Breast epithelium (tissue), 4 donors: ENCODE data around the gene H2AZ1. TPM values are rescaled to one million over a fixed set of nuclear protein-coding genes. Genes with fewer than 3 reads are reported as not detected.

Source experiments
- DNase-seq, 2 donors: peaks; one replicate each; pipeline ENCODE4 v3.0.0-alpha.2; 2019; ENCODE audit warnings: low spot score in 2 of 2
- H3K27ac ChIP-seq, 2 donors: fragments of 200-600 bp; sonication (generic) in 1 of 2; one replicate each; pipeline ENCODE4 v1.5.1; 2016 to 2019; ENCODE audit warnings: mild to moderate bottlenecking in 1 of 2
- H3K27me3 ChIP-seq, 2 donors: fragments of 200-600 bp; sonication (generic) in 1 of 2; one replicate each; pipeline versions ENCODE4 v1.5.1 to v1.6.0; 2017 to 2019; ENCODE audit warnings: control low read depth in 1 of 2, mild to moderate bottlenecking in 1 of 2
- H3K36me3 ChIP-seq: fragments of 200-600 bp; one replicate; pipeline ENCODE4 v1.5.1; 2019
- H3K4me1 ChIP-seq, 2 donors: fragments of 200-600 bp; sonication (generic); one replicate each; pipeline ENCODE4 v1.5.1; 2016 to 2019; ENCODE audit warnings: control low read depth in 1 of 2
- H3K4me3 ChIP-seq, 3 donors: fragments of 200-600 bp; sonication (generic); 1 replicate in 2 of 3; 2 replicates in 1 of 3; pipeline ENCODE4 v1.5.1; 2016 to 2019; ENCODE audit warnings: mild to moderate bottlenecking in 3 of 3, moderate library complexity in 2 of 3
- H3K9me3 ChIP-seq, 2 donors: fragments of 200-600 bp; sonication (generic) in 1 of 2; one replicate each; pipeline ENCODE4 v1.5.1; 2016 to 2019; ENCODE audit warnings: control low read depth in 1 of 2
- CTCF ChIP-seq, 3 donors: fragments of 450-650 bp; IDR thresholded peaks; one replicate each; pipeline ENCODE4 v1.5.1; 2016 to 2017; ENCODE audit warnings: antibody characterized with exemption in 3 of 3, mild to moderate bottlenecking in 3 of 3, moderate library complexity in 3 of 3
- POLR2A ChIP-seq: fragments of 450-650 bp; IDR thresholded peaks from one replicate; pipeline ENCODE4 v1.6.1; 2016; ENCODE audit warnings: antibody characterized with exemption, mild to moderate bottlenecking, moderate library complexity
- POLR2AphosphoS5 ChIP-seq, 3 donors: sonication (generic); formaldehyde crosslinking; IDR thresholded peaks; one replicate each; pipeline ENCODE4 v1.6.1; 2017; ENCODE audit warnings: antibody characterized with exemption in 3 of 3
- intact Hi-C: fragments of 100-400 bp; cut with DNase I; formaldehyde crosslinking; loops from one replicate; pipeline ENCODE4 v1.15.1; 2023; ENCODE audit warnings: low total_unique reads
- total RNA-seq, 3 donors: library from RNA; depleted of rRNA; stranded (reverse); fragments of >200 nt; gene quantifications; one replicate each; pipeline ENCODE4 v1.1.0, GENCODE V29; 2016

Gene H2AZ1
- total RNA-seq, 3 donors from 2014 or later, result 114 to 166 (median 125) TPM

- Histone ChIP-seq H3K9me3 (no peaks in the 10 kb centered on the region), H3K4me3 (peak overlapping the region; percentile 77 to 84 (median 77)), H3K27ac (peak overlapping the region; percentile 94), H3K4me1 (no peaks in the 10 kb centered on the region), H3K27me3 (no peaks in the 10 kb centered on the region), H3K36me3 (no peaks in the 10 kb centered on the region)
- peak; percentile 87 to 88 for DNase-seq
- intact Hi-C loops, result loop anchor here (5.0 kb wide), 1 partner anchor 387 kb away; the partner anchor contains the start of gene TRMT10A
- TF ChIP-seq CTCF (IDR thresholded peaks at IDR 0.05) (peak; percentile 62 to 86 (median 80)), POLR2A (no peak), POLR2AphosphoS5 (IDR thresholded peaks at IDR 0.05) (peak; percentile 32 to 56 (median 39))
Observed at GRCh38 chr4:99949034-99949998, 759 bp downstream of the H2AZ1 start.

GRCh38 chr4:99947608-99948007, 2.5 kb downstream of the H2AZ1 start:
- TF ChIP-seq CTCF (IDR thresholded peaks at IDR 0.05) (no peak), POLR2A (no peak), POLR2AphosphoS5 (IDR thresholded peaks at IDR 0.05) (no peak)
- intact Hi-C loops, result loop anchor here (5.0 kb wide), 1 partner anchor 385 kb away; the partner anchor contains the start of gene TRMT10A

GRCh38 chr4:99947190-99947578, 2.9 kb downstream of the H2AZ1 start:
- H3K9me3 ChIP-seq, result no peaks in the 10 kb centered on the region
- H3K4me1 ChIP-seq, result no peaks in the 10 kb centered on the region
- peak overlapping the region; percentile 96 to 98 for H3K27ac ChIP-seq
- H3K36me3 ChIP-seq, result no peaks in the 10 kb centered on the region
- peak overlapping the region; percentile 81 to 98 (median 86) for H3K4me3 ChIP-seq
- no peak for DNase-seq
- intact Hi-C loops, result loop anchor here (5.0 kb wide), 1 partner anchor 385 kb away; the partner anchor contains the start of gene TRMT10A
- no peak for TF ChIP-seq CTCF (IDR thresholded peaks at IDR 0.05)
- TF ChIP-seq POLR2A, result no peak
- TF ChIP-seq POLR2AphosphoS5 (IDR thresholded peaks at IDR 0.05), result no peak
- no peaks in the 10 kb centered on the region for H3K27me3 ChIP-seq

More at GRCh38 chr4:99947608-99948007, 2.5 kb downstream of the H2AZ1 start:
- peak overlapping the region; percentile 96 to 98 for H3K27ac ChIP-seq
- H3K4me1 ChIP-seq, result no peaks in the 10 kb centered on the region
- DNase-seq, result no peak
- H3K36me3 ChIP-seq, result no peaks in the 10 kb centered on the region
- H3K4me3 ChIP-seq, result peak overlapping the region in 1 of 3 donors; percentile 81
- H3K9me3 ChIP-seq, result no peaks in the 10 kb centered on the region
- H3K27me3 ChIP-seq, result no peaks in the 10 kb centered on the region

GRCh38 chr4:99946356-99947189, 3.5 kb downstream of the H2AZ1 start, which contains the start of gene DNAJB14:
TSS of gene DNAJB14 (minus strand) at chr4:99946618. CDS start at chr4:99946571, 47 bp downstream.
- Histone ChIP-seq H3K4me3 (peak within 1 kb of the TSS; percentile 81 to 98 (median 86)), H3K36me3 (no peaks in the 10 kb centered on the region), H3K27ac (peak within 1 kb of the TSS; percentile 96 to 98), H3K9me3 (no peaks in the 10 kb centered on the region), H3K27me3 (no peaks in the 10 kb centered on the region), H3K4me1 (no peaks in the 10 kb centered on the region)
- intact Hi-C loops, result loop anchor here (5.0 kb wide), 1 partner anchor 384 kb away; the partner anchor contains the start of gene TRMT10A
- peak; percentile 54 to 73 for DNase-seq
- peak in 2 of 3 donors; percentile 21 to 38 for TF ChIP-seq POLR2AphosphoS5 (IDR thresholded peaks at IDR 0.05)
- no peak for TF ChIP-seq POLR2A
- no peak for TF ChIP-seq CTCF (IDR thresholded peaks at IDR 0.05)
